GM12878 (cell line): ENCODE data around the gene UBE2F. TPM values are rescaled to one million over a fixed set of nuclear protein-coding genes. Genes with fewer than 3 reads are reported as not detected.
A peak's percentile ranks its signal among the peaks of the same experiment; 100 is the strongest.

Experiments
- BCL3 ChIP-seq: IDR thresholded peaks from 2 replicates; pipeline ENCODE4 v1.6.1; 2011; ENCODE audit warnings: borderline replicate concordance, low read depth, mild to moderate bottlenecking, moderate library complexity, low read length; ENCODE audit not compliant: insufficient read depth, poor library complexity, severe bottlenecking
- CHD1 ChIP-seq: IDR thresholded peaks from 2 replicates; pipeline ENCODE4 v1.6.1; 2012; ENCODE audit warnings: low read depth, low read length, improper control_type of control experiment
- CHD4 ChIP-seq: fragments of 200-600 bp; sonication (generic); IDR thresholded peaks from 2 replicates; pipeline ENCODE4 v1.6.1; 2016; ENCODE audit warnings: mild to moderate bottlenecking
- HCFC1 ChIP-seq: fragments of 150-350 bp; IDR thresholded peaks from 2 replicates; pipeline ENCODE4 v1.6.1; 2014; ENCODE audit warnings: low read length
- IRF4 ChIP-seq: IDR thresholded peaks from 2 replicates; pipeline ENCODE4 v1.6.1; 2011; ENCODE audit warnings: low read depth, low read length
- KLF5 ChIP-seq: fragments of 450-650 bp; IDR thresholded peaks from 2 replicates; pipeline ENCODE4 v1.6.1; 2014; ENCODE audit warnings: mild to moderate bottlenecking; ENCODE audit not compliant: partially characterized antibody
- MAX ChIP-seq: IDR thresholded peaks from 2 replicates; pipeline ENCODE4 v1.6.1; 2012; ENCODE audit warnings: low read depth, low read length, improper control_type of control experiment
- MYB ChIP-seq: fragments of 150-350 bp; IDR thresholded peaks from 2 replicates; pipeline ENCODE4 v1.6.1; 2014; ENCODE audit warnings: mild to moderate bottlenecking, low read depth, low read length, borderline replicate concordance
- MYC ChIP-seq: IDR thresholded peaks from 2 replicates; pipeline ENCODE4 v1.6.1; 2011; ENCODE audit warnings: mild to moderate bottlenecking, low read length, moderate library complexity, inconsistent platforms; ENCODE audit not compliant: insufficient read depth, insufficient replicate concordance, insufficient read length, severe bottlenecking
- PAX5 ChIP-seq: IDR thresholded peaks from 2 replicates; pipeline ENCODE4 v1.6.1; 2011; ENCODE audit warnings: low read depth, low read length, borderline replicate concordance
- PAX8 ChIP-seq: fragments of 450-650 bp; IDR thresholded peaks from 2 replicates; pipeline ENCODE4 v1.6.1; 2017; ENCODE audit warnings: mild to moderate bottlenecking, moderate library complexity
- REST ChIP-seq: IDR thresholded peaks from 2 replicates; pipeline ENCODE4 v1.6.1; 2012; ENCODE audit warnings: mild to moderate bottlenecking, low read depth, low read length
- SMARCA5 ChIP-seq: fragments of 450-650 bp; IDR thresholded peaks from 2 replicates; pipeline ENCODE4 v1.6.1; 2017; ENCODE audit warnings: mild to moderate bottlenecking
- SRF ChIP-seq, 2 experiments: IDR thresholded peaks; 2 replicates each; pipeline ENCODE4 v1.6.1; 2011; ENCODE audit warnings: low read depth in 2 of 2, low read length in 2 of 2, mild to moderate bottlenecking in 1 of 2, moderate library complexity in 1 of 2
- ZBTB11 ChIP-seq: fragments of 450-650 bp; formaldehyde crosslinking; IDR thresholded peaks from 2 replicates; pipeline ENCODE4 v1.5.0; 2022; ENCODE audit warnings: mild to moderate bottlenecking, missing genetic modification characterization
- ZNF217 ChIP-seq: fragments of 450-650 bp; IDR thresholded peaks from 2 replicates; pipeline ENCODE4 v1.6.1; 2017; ENCODE audit warnings: antibody characterized with exemption, mild to moderate bottlenecking
- ZNF274 ChIP-seq: IDR thresholded peaks from one replicate; pipeline ENCODE4 v1.8.0; 2011; ENCODE audit not compliant: insufficient read length, insufficient read depth
- polyA plus RNA-seq, 11 experiments: library from polyadenylated mRNA; depleted of rRNA in 4 of 11; unstranded in 6 of 11; stranded (reverse) in 5 of 11; fragments of >200 nt; fragmentation: Nextera tagmentation in 4 of 11; fragmentation: Illumina TruSeq in 1 of 11; extraction: Ambion mirVana in 4 of 11; extraction: Trizol in 1 of 11; gene quantifications; 1 replicate in 1 of 11; 2 replicates in 10 of 11; pipeline versions ENCODE4 v1.2.1 to v1.2.3, GENCODE V29; 2011 to 2016; ENCODE audit warnings: inconsistent platforms in 2 of 11, missing spikeins in 2 of 11, low read depth in 1 of 11
- total RNA-seq, 4 experiments: library from RNA; depleted of rRNA in 3 of 4; stranded (reverse); fragments of >200 nt in 3 of 4; fragmentation: Illumina TruSeq in 1 of 4; extraction: Trizol in 1 of 4; gene quantifications; 2 replicates each; pipeline versions ENCODE4 v1.2.1 to v1.2.3, GENCODE V29; 2013 to 2021

Gene UBE2F
- total and polyA plus RNA-seq, 10 of the 15 experiments (the other 5 are each of a cell fraction or from before 2014, with no cell fraction given): 12.3 to 64.4 (median 31.5) TPM

- TF ChIP-seq ZBTB11 (CRISPR knock-in tag) (no peak), MAX (peak; percentile 32; the same call in 1 of the 2 replicates), IRF4 (no peak), PAX8 (no peak), PAX5 (no peak), ZNF217 (no peak), CHD4 (no peak), ZNF274 (no peak), KLF5 (peak; percentile 34), CHD1 (no peak), HCFC1 (peak; percentile 49), BCL3 (no peak), SMARCA5 (0 out of 2 replicates have a peak, but pooled peaks have one; percentile 43), MYC (no peak), SRF (IDR thresholded peaks at IDR 0.05; ENCODE audit: low read depth in 2 of 2, low read length in 2 of 2) (no peak; a peak in 1 of 4 replicates), MYB (no peak), REST (no peak)
Observed at GRCh38 chr2:238060542-238061314, 93.9 kb downstream of the UBE2F start, which contains the start of gene SCLY (continued).
